GM20000 (cell line): ENCODE results near the gene PARVB.

Source experiments
- DNase-seq: peaks from one replicate; pipeline ENCODE4 v3.0.0; 2012; ENCODE audit warnings: low spot score
- CTCF ChIP-seq: IDR thresholded peaks from 2 replicates; pipeline ENCODE4 v1.5.1; 2012; ENCODE audit warnings: mild to moderate bottlenecking, control low read depth; ENCODE audit errors: extremely low read depth, missing control alignments

Gene PARVB

GRCh38 chr22:44063462-44064371, 39.6 kb downstream of the PARVB start:
- no peak for TF ChIP-seq CTCF
- peak; percentile 41 for DNase-seq

GRCh38 chr22:44067033-44067432, 42.9 kb downstream of the PARVB start:
- DNase-seq: no peak
- no peak for TF ChIP-seq CTCF

- TF ChIP-seq CTCF: no peak
- no peak for DNase-seq
Measured at GRCh38 chr22:44067901-44068300, 43.8 kb downstream of the PARVB start.

- no peak for TF ChIP-seq CTCF
- DNase-seq: peak; percentile 75
Measured at GRCh38 chr22:44068422-44069191, 44.5 kb downstream of the PARVB start.

- no peak for DNase-seq
- TF ChIP-seq CTCF: no peak
Measured at GRCh38 chr22:44070029-44070428, 45.9 kb downstream of the PARVB start.

GRCh38 chr22:44071781-44072326, 47.8 kb downstream of the PARVB start:
- no peak for TF ChIP-seq CTCF
- DNase-seq: no peak
